NT2/D1 (cell line): Measurements from ENCODE around the gene VEGFC.

Experiments used
- SUZ12 ChIP-seq: IDR thresholded peaks from 2 replicates; pipeline ENCODE4 v1.6.1; 2011; ENCODE audit not compliant: insufficient read length, insufficient read depth; ENCODE audit errors: extremely low read depth
- YY1 ChIP-seq: IDR thresholded peaks from 2 replicates; pipeline ENCODE4 v1.6.1; 2011; ENCODE audit not compliant: insufficient read length, insufficient read depth

- TF ChIP-seq SUZ12, result no peak
- TF ChIP-seq YY1, result no peak
These were observed 12.4 kb upstream of the VEGFC start for GRCh38 chr4:176805155-176805554.
